ENCODE data around the gene TNPO3.

Gene TNPO3

GRCh38 chr7:128920913-128921582 lies 133.9 kb downstream of the TNPO3 start:
- H3K4me2 ChIP-seq (ENCODE audit: low read depth, low read length, poor library complexity, severe bottlenecking): no peak overlapping the region
- no peaks in the 10 kb centered on the region for H3K27me3 ChIP-seq (ENCODE audit: low read length)
- H3K9ac ChIP-seq (ENCODE audit: low read length): no peak overlapping the region
- H3F3A ChIP-seq (ENCODE audit: insufficient read depth): no peaks in the 10 kb centered on the region
- no peaks in the 10 kb centered on the region for H4K20me1 ChIP-seq (ENCODE audit: low read depth, low read length)
- H3K79me2 ChIP-seq (ENCODE audit: insufficient read depth, low read length): no peaks in the 10 kb centered on the region
- TF ChIP-seq EZH2phosphoT487 (conservative IDR thresholded peaks at IDR 0.05; ENCODE audit: low read length): no peak
- H3K27ac ChIP-seq (ENCODE audit: low read depth, low read length): no peak overlapping the region
- no peaks in the 10 kb centered on the region for H3K9me2 ChIP-seq (replicated peaks; ENCODE audit: insufficient read depth, low read length)
- H3K36me3 ChIP-seq (ENCODE audit: low read length): no peaks in the 10 kb centered on the region
- no peak overlapping the region for H3K4me3 ChIP-seq (ENCODE audit: insufficient read depth, low read length, poor library complexity, severe bottlenecking)
- H3K9me3 ChIP-seq (ENCODE audit: insufficient read depth, low read length): no peaks in the 10 kb centered on the region
- no peak overlapping the region for H2AFZ ChIP-seq (ENCODE audit: low read depth, low read length, severe bottlenecking)

GRCh38 chr7:128919881-128920799 lies 134.8 kb downstream of the TNPO3 start:
- H3K9me3 ChIP-seq (ENCODE audit: insufficient read depth, low read length): no peaks in the 10 kb centered on the region
- no peaks in the 10 kb centered on the region for H3F3A ChIP-seq (ENCODE audit: insufficient read depth)
- H3K79me2 ChIP-seq (ENCODE audit: insufficient read depth, low read length): no peaks in the 10 kb centered on the region
- no peak overlapping the region for H3K4me3 ChIP-seq (ENCODE audit: insufficient read depth, low read length, poor library complexity, severe bottlenecking)
- no peak overlapping the region for H3K4me2 ChIP-seq (ENCODE audit: low read depth, low read length, poor library complexity, severe bottlenecking)
- H3K27me3 ChIP-seq (ENCODE audit: low read length): no peaks in the 10 kb centered on the region
- H4K20me1 ChIP-seq (ENCODE audit: low read depth, low read length): no peaks in the 10 kb centered on the region
- H3K36me3 ChIP-seq (ENCODE audit: low read length): no peaks in the 10 kb centered on the region
- no peak overlapping the region for H2AFZ ChIP-seq (ENCODE audit: low read depth, low read length, severe bottlenecking)
- TF ChIP-seq EZH2phosphoT487 (conservative IDR thresholded peaks at IDR 0.05; ENCODE audit: low read length) (no peak), CTCF (IDR thresholded peaks at IDR 0.05; ENCODE audit: insufficient read depth, low read length, poor library complexity, severe bottlenecking) (no peak)
- no peaks in the 10 kb centered on the region for H3K9me2 ChIP-seq (replicated peaks; ENCODE audit: insufficient read depth, low read length)
- no peak overlapping the region for H3K27ac ChIP-seq (ENCODE audit: low read depth, low read length)
- H3K9ac ChIP-seq (ENCODE audit: low read length): no peak overlapping the region

GRCh38 chr7:128919241-128919640 lies 135.7 kb downstream of the TNPO3 start:
- H3K9me2 ChIP-seq (replicated peaks; ENCODE audit: insufficient read depth, low read length): no peaks in the 10 kb centered on the region
- no peak overlapping the region for H2AFZ ChIP-seq (ENCODE audit: low read depth, low read length, severe bottlenecking)
- H3K36me3 ChIP-seq (ENCODE audit: low read length): no peaks in the 10 kb centered on the region
- H4K20me1 ChIP-seq (ENCODE audit: low read depth, low read length): no peaks in the 10 kb centered on the region
- no peak overlapping the region for H3K27ac ChIP-seq (ENCODE audit: low read depth, low read length)
- TF ChIP-seq EZH2phosphoT487 (conservative IDR thresholded peaks at IDR 0.05; ENCODE audit: low read length) (no peak), CTCF (IDR thresholded peaks at IDR 0.05; ENCODE audit: insufficient read depth, low read length, poor library complexity, severe bottlenecking) (no peak)
- H3F3A ChIP-seq (ENCODE audit: insufficient read depth): no peaks in the 10 kb centered on the region
- no peaks in the 10 kb centered on the region for H3K9me3 ChIP-seq (ENCODE audit: insufficient read depth, low read length)
- H3K27me3 ChIP-seq (ENCODE audit: low read length): no peaks in the 10 kb centered on the region
- H3K4me2 ChIP-seq (ENCODE audit: low read depth, low read length, poor library complexity, severe bottlenecking): no peak overlapping the region
- H3K4me3 ChIP-seq (ENCODE audit: insufficient read depth, low read length, poor library complexity, severe bottlenecking): no peak overlapping the region
- no peaks in the 10 kb centered on the region for H3K79me2 ChIP-seq (ENCODE audit: insufficient read depth, low read length)
- no peak overlapping the region for H3K9ac ChIP-seq (ENCODE audit: low read length)
